Inflammatory macrophage (primary cell): Measurements from ENCODE around the gene RBM14.
"Not testable (repeated sequence)": the region's sequence is repeated elsewhere in the genome, so short reads cannot be mapped to it uniquely, and the experiment has no call there.

Experiments
- DNase-seq, 2 donors: peaks; one replicate each; pipeline ENCODE4 v3.0.0-alpha.2; 2020 to 2022
- total RNA-seq, 18 experiments: gene quantifications; one replicate each; lab custom pipeline; 2026; ENCODE audit warnings: mixed read lengths in 6 of 18, inconsistent platforms in 2 of 18; lab: John Stamatoyannopoulos, UW

The RBM14 gene, protein sequence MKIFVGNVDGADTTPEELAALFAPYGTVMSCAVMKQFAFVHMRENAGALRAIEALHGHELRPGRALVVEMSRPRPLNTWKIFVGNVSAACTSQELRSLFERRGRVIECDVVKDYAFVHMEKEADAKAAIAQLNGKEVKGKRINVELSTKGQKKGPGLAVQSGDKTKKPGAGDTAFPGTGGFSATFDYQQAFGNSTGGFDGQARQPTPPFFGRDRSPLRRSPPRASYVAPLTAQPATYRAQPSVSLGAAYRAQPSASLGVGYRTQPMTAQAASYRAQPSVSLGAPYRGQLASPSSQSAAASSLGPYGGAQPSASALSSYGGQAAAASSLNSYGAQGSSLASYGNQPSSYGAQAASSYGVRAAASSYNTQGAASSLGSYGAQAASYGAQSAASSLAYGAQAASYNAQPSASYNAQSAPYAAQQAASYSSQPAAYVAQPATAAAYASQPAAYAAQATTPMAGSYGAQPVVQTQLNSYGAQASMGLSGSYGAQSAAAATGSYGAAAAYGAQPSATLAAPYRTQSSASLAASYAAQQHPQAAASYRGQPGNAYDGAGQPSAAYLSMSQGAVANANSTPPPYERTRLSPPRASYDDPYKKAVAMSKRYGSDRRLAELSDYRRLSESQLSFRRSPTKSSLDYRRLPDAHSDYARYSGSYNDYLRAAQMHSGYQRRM
- total RNA-seq = 26.3 to 62.2 (median 45.6) reads per million in 18 experiments

DNA sequence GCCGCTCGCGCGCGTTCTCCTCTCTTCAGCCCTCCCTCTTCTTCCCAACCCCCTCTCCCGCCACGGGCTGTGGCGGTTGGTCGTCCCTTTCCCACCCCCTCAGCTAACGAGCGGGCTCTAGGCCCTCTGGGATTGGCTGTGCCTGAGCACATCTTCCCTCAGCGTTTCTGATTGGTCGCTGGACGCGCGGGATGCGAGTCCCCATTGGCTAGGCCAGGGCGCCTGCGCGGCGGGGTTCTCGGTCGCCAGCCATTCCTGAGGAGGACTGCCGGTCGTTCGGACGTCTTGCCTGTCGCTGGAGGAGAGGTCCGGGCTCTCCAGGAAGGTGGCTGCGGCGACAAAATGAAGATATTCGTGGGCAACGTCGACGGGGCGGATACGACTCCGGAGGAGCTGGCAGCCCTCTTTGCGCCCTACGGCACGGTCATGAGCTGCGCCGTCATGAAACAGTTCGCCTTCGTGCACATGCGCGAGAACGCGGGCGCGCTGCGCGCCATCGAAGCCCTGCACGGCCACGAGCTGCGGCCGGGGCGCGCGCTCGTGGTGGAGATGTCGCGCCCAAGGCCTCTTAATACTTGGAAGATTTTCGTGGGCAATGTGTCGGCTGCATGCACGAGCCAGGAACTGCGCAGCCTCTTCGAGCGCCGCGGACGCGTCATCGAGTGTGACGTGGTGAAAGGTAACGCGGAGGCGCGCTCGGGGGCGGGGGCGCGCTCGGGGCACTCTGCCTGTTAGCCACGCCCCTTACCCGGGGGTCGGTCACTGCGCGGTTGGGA, at the start of gene RBM14:
Gene RBM14, plus strand, starts transcription at position 252 of the 776 bp plus-strand sequence. Its CDS starts 91 bp downstream, at position 343.
- DNase-seq = peak; percentile 100

DNA sequence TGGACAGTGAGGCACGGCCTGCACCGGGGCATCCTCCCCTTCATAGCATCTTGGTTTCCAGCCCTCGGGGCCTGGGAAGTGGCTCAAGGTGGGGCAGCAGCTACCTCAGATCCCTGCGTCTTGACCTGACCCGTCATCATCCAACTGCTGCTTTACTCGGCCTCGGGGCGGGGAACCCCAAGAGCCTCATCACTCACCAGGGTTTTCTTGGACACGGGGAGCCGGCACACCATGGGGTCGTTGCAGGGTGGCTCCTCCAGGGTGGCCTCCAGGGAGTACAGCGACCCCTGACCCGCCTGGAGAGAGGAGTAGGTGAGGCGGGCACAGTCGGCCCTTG, 48.7 kb upstream of the RBM14 start:
- no peak for DNase-seq

DNA sequence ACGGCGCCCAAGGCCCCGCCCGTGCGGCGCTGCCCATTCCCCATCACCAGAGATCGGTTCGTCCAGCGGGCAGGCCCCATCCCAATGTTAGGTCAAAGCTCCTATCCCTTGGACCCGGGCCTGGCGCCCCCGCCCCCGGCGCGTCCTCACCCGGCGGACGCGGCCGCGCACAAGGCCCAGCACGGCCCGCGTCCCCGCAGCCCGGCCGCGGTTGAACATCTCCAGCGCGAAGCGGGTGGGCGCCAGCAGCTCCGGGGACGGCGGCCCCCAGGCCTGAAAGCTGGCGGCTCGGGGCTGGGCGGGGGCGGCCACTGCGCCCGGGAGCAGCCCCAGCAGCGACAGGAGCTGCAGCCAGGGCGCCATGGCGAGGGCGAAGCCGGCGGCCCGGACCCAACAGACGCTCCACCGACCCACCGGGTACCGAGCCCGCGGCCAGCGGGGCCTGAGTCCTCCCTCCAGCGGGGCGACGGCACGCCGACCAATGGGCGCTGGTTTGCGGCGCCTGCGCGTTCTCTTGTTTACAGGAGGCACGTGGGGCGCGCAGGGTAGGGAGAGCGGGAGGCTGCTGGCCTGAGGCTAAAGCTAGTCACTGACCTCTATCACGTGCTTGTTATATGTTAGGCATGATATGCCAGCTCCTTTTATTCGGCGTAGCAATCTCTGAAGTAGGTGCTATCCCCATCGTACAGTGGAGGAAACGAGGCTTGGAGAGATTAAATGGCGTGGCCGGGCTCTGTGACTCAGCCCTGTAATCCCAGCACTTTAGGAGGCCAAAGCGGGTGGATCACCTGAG, 48.1 kb upstream of the RBM14 start, which contains the start of gene CTSF:
Gene CTSF, minus strand, starts transcription at position 483 of the 793 bp plus-strand sequence. Its CDS starts 120 bp downstream, at position 363.
- DNase-seq = peak; percentile 78 to 79

DNA sequence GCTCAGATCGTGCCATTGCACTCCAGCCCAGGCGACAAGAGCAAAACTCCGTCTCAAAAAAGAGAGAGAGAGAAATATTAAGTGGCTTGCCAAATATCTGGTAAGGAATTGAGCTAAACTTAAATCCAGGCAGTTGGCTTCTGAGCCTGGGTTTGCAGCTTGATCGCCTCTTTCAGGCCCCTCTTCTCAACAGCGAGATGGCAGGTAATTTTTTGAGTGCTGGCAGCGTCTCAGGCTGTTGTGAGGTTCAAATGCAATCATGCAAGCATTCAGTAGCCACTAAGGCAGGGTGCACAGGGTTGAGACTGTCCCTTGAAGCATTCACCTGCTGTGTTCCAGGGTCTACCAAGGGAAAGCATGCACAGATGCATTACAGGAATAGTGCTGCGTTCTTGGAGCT, 47.4 kb upstream of the RBM14 start:
- DNase-seq = no peak

DNA sequence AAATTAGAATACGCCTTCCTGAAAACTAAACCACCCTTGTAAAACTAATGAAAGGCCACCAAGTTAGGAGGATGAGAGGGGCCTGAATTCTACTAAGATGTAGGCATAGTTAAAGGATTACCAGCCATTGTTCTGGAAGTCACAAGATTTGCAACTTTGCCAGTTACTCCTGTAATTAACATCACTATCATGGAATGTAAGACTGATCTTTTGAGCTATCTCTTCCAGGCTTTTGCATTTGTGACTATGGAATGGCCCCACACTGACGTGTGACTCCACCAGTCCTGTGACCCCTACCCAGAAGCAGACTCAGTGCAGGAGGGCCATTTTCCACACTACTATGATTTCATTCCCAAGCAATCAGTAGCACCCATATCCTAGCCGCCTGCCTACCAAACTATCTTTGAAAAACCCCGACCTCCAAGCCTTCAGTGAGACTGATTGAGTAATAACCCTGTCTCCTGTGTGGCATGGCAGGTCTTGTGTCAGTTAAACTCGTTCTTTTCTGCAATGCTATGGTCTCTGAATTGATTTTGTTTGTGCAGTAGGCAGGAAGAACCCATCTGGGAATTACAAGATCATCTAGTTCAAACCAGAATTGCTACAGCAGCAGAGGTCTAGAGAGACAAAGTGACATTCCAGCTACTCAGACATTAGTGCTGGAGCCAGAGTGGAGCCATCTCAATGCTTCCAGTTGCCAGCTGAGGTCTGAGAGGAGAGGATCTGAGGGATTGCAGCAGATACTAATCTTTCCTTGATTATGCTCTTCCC, 46.2 kb upstream of the RBM14 start:
- no peak for DNase-seq

DNA sequence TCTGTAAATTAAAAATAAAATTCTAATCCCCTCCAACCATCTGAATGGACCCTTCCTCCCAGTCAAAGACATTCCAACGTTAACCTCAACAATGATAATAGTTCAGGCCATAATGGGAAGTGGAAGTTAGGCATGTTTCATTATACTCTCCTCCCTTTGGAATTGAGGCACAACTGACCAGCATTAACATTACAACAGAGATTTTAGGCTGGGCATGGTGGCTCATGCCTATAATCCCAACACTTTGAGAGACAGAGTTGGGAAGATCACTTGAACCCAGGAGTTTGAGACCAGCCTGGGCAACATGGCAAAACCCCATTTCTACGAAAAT, 45.6 kb upstream of the RBM14 start:
- no peak for DNase-seq

DNA sequence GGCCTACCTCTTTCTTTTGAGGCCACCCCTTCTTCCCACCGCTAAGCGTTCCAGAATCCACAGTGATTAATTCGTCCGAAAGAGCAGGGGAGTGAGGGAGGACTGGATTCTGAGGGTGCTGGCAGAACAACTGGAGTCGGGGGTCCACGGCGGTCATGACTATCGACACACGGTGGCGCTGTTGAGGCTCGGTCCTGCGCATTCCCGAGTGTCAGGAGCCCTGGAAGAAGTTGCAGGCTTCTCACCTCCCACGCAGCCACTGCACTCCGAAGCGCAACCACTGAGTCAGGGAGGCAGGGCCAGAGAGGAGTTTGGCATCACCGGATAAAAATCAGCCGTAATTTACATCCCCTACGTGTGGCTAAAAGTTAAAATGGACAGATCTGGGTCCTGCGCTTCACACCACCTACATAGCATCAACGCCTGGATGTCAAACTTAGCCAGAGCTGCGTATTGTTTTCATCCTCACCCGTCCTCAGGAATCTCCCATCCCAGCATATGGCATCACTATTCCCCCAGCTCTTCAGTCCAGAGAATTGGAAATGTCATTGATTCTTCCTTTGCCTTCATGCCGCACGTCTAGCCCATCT, 37.3 kb upstream of the RBM14 start:
- peak; percentile 77 to 87 for DNase-seq

DNA sequence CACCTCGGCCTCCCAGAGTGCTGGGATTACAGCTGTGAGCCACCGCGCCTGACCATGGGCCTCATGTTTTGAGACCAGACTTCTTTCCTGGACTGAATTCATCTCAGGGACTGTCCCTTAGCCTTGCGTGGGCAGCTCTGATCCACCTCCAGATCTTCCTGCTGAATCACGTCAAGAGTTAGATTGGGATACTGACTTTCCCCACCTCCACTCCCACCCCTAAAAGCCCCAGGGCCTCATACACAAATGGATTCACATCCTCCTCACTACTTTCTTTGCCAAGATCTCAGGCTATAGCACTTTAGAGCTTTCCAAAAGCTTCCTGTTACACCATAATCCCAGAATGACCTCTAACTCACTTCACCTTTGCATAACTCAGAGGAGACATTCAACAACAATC, 35.6 kb upstream of the RBM14 start:
- DNase-seq = peak; percentile 62 to 90

DNA sequence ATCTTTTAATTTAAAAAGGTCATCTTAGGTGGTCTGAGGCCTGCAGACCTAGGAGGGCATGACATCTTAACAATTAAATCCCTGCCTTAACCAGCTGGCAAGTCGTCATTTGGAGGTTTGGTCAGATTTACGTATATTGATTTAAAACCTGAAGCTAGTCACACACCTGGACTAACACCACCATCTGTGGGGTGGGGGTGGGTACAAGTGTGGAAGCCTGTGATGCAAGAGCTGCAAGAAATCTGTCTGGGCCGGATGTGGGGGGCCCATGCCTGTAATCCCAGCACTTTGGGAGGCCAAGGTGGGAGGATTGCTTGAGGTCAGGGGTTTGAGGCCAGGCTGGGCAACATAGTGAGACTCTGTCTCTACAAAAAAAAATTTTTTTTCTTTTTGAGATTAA, 35.2 kb upstream of the RBM14 start:
- no peak for DNase-seq

DNA sequence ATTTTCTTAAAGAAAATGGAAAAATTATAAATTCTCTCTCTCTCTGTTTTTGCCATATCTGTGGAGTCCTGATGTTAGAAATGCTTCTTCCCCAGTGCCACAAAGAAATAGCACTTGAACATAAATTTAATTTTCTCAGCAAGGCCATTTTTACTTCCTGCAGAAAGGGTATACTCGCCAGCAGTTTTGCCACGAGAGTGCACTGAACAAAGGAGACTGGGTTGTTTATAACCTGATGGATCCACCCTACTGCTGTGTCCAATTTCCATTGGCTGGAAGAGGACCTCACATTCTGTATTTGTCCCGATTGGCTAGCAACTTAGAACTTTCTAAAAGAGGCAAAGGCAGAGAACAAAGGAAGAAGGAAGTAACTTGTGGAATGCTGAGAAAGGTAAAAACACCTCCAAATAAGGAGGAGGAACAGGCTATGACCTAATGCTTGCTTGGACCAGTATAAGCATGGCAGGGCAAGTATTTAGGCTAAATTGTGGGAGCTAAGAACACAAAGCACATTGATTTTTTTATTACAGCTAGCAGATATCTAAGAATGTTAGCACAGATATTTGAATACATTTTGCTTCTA, 33.8 kb upstream of the RBM14 start:
- DNase-seq = not testable (repeated sequence)

DNA sequence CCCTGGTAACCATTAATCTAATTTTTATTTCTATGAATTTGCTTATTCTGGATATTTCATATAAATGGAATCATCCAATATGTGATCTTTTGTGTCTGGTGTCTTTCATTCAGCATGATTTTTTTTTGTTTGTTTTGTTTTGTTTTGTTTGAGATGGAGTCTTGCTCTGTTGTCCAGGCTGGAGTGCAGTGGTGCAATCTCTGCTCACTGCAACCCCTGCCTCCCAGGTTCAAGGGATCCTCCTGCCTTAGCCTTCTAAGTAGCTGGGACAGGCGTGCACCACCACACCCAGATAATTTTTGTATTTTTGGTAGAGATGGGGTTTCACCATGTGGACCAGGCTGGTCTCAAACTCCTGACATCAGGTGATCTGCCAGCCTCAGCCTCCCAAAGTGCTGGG, 31.0 kb upstream of the RBM14 start:
- DNase-seq = not testable (repeated sequence)

DNA sequence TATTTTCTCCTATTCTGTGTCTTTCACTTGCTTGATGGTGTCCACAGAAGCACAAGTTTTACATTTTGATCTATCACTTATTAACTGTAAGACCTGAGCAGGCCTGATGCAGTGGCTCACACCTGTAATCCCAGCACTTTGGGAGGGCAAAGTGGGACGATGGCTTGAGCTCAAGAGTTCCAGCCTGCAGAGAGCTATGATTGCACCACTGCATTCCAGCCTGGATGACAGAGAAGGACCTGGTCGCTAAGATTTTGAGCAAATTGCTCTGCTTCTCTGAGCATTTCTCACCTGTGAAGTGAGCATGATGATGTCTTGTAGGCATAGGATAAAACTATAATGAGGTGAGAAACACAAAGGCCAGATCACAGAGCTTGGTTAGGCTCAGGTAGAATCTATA, 30.3 kb upstream of the RBM14 start:
- DNase-seq = no peak

DNA sequence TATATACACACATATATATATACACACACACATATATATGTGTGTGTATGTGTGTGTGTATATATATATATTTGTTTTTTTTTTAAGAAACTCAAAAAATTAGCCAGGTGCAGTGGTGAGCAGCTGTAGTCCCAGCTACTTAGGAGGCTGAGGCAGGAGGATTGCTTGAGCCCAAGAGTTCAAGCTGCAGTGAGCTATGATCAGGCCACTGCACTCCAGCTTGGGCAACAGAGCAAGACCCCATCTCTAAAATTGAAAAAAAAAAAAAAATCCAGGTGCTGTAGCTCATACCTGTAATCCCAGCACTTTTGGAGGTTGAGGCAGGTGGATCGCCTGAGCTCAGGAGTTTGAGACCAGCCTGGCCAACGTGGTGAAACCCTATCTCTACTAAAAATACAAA, 27.1 kb upstream of the RBM14 start:
- DNase-seq = not testable (repeated sequence)

DNA sequence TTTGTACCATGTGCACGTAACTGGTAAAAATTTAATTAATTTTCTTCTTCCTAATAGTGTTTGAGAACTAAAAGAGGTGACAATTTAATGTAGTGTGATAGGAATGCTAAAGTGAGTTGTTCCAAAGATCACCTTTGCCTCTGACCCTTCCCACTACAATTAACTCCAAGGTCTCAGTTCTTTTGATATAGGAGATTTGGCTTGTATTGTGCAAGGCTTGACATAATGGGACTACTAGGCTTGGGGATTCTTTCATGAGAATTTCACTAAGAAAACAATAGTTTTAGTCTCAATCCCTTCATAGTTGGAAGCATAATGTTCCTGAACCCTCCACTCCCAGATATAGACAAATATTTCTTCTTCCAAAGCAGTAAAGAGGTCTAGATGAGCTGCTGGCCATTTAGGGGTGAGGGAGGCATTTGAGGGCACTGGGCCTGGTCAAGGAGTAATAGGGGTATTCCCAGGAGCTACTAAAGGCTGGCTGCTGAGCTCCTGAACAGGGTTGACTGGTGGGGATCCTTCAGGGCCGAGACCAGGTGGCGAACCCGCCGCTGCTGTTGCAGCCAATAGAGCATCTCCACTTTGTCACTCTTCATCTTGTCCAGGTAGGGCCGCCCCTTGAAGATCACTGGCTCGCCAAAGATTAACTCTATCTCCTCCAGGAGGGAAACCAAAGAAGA, 26.3 kb upstream of the RBM14 start:
- no peak for DNase-seq

DNA sequence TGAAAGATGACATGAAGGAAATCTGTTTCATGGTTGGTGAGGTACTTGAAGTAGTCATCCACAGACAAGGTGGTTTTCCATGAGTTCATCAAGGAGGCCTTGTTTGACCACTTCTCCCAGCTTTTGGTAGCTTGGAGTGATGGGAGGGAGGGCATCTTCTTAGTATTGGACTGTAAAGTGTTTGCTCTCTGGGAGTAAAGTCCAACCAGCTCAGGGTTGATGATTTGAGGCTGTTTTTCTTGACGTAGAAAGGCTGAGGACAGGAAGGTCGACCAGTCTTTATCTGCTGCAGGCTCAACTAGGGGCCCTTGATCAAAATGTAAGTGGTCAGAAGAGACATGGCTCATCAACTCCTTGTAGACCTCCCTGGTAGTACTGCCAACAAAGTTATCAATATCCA, 25.3 kb upstream of the RBM14 start:
- no peak for DNase-seq

DNA sequence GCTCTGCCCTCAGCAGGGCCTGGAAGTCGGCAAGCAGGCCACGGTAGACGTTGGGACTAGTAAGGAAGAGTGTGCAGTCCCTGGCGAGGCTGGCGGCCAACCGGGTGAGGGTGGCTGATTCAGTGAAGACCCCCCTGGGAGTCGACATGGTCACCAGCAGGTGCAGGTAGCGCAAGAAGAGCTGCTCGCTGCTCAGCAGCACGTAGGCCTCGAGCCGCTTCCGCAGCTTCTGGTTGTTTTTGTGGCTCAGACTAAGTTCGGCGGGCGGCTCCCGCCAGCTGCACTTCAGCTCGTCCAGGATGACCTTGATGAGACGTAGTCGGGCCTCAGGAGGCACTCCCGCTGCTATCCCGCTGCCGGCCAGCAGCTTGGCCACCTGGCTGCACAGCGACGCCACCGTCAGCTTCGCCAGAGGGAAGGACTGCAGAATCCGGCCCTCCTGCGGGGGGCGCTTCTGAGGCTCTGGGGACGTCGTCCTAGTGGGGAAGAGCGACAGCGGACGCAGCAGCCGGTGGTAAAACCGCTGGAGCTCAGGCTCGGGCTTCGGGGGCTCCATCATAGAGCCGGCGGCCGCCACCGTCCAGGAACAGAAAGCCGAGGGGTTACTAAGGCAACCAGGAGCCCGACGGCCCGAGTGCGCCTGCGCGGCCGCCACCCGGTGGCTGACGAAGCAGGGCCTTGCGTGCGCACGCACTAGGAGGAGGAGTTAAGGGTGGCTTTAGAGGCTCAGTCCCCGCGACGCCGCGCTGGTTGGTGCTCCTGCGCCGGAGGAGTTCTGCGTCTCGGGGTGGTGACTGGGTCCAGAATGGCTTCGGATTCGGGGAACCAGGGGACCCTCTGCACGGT, 23.8 kb upstream of the RBM14 start, which contains the start of the genes CCDC87 and CCS:
Gene CCDC87, minus strand, starts transcription at position 607 of the 846 bp plus-strand sequence. Its CDS starts 48 bp downstream, at position 559.
Gene CCS, plus strand, starts transcription at position 729 of the 846 bp plus-strand sequence. Its CDS starts 77 bp downstream, at position 806.
- peak; percentile 97 to 98 for DNase-seq

DNA sequence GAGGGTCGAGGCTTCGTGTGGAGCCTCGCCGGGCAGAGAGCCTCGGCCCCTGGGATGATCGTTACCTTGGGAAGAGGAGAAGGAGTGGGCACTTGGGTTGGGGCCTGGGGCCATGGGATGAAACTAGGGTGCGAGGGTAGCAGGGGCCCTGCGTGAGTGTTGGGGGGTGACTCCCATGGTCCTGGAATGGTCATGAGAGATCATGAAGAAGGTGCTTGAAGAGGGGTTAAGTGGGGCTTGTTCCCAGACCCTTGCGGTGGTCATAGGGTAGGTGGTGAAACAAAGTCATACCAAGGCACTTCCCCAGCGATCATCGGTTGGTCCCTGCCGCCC, 23.2 kb upstream of the RBM14 start:
- DNase-seq = no peak

DNA sequence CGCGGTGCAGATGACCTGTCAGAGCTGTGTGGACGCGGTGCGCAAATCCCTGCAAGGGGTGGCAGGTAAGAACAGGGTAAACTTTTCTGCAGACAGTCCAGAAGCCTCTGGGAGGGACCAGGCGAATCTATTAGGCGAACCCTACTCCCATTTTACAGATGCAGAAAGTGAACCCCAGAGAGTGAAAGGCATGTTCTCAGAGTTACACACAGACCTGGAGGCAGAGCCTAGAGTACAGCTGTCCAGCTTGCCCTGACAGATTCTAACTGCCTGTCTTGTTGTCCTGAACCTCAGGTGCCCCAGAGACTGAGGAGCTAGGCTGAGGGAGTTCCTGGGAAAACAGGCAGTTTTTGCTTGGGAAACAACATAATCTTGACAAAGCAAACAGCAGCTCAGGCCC, 22.8 kb upstream of the RBM14 start:
- DNase-seq = no peak

DNA sequence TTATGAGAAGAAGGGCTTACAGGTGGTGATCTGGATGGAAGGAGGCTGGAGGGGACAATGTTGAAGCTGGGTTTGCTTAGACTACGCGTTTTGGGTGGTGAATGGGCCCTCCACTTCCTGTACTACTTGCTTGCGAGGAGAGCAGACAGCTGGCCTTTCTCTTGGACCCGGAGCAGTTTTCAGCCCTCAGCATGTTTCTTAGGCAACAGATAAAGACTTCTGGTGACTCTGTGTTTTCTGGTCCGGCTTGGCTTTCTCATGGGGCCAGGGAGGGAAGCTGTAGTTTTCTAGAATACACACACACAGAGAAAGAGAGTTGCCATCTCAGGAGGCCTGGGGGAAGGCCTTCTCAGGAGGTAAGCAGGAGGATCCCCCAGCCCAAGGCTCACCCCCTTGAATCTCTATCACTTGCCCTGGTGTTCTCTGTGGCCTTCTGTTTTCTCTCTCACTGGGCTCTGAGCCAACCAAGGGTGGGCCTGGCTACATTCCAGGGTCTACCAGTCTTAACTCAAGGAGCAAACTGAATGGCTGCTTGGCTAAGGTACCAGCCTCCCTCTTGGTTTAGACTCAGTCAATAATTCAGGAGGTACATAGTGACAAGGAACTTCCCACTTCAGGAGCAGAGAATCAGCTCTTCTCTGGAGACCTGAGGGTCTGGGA, 21.1 kb upstream of the RBM14 start:
- DNase-seq = peak in 1 of 2 donors; percentile 34
